Measurements from ENCODE around the gene STAC.
"Not testable (repeated sequence)": the region's sequence is repeated elsewhere in the genome, so short reads cannot be mapped to it uniquely, and the experiment has no call there.

Gene STAC

GRCh38 chr3:36476286-36476942 is 96.1 kb downstream of the STAC start:
- no peak for DNase-seq (ENCODE audit: extremely low read depth in 1 of 2, low read depth in 1 of 2)

DNA sequence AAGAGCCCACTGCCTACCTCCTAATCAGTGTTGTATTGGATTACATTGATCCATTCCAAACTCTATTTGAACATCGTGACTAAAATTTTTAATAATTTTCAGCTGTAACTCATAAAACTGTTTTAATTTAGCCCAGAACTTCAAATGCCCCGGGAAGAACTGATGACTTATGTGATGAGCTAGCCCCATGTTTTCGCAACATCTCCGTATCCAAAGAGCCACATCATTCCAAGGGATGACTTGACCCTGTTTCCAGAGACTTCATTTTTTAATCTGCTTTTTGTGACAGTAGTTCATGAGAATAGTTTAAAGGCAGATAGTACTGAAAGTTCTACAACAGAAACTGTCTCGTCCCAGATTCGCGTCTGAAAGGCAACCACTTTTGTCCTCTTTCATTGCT is 97.4 kb downstream of the STAC start:
- no peak for DNase-seq (ENCODE audit: extremely low read depth in 1 of 2, low read depth in 1 of 2)

DNA sequence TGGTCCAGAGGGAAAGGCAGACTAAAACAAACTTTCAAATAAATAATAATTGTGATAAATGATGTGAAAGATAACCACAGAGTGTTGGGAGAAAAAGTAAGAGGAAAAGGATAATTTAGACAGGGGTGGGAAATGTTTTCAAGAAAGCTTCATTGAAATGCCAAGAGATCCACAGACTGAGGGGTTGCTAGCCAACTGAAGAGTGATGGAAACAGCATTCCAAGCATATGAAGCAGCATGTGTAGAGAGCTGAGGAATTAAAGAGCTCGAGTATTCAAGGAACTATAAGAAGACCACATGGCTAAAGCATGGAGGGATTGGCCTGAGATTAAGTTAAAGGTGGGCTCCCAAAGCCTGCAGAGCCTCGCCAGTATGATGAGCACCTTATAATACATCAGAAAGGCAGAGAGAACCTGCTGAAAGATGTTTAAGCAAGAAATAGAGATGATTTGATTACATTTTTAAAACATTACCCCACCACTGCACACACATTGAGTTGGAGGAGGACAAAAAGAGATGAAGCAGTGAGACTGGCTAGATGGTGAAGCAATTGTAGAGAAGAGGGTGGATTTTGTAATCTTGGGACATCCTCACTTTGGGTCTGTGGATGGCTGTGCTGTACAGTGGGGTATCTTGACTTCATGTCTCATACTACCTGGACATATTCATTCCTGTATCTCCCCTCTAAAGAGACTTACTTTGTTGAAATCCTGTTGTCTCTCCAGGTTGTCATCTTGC is 100.8 kb downstream of the STAC start:
- DNase-seq (ENCODE audit: extremely low read depth in 1 of 2, low read depth in 1 of 2) = no peak

DNA sequence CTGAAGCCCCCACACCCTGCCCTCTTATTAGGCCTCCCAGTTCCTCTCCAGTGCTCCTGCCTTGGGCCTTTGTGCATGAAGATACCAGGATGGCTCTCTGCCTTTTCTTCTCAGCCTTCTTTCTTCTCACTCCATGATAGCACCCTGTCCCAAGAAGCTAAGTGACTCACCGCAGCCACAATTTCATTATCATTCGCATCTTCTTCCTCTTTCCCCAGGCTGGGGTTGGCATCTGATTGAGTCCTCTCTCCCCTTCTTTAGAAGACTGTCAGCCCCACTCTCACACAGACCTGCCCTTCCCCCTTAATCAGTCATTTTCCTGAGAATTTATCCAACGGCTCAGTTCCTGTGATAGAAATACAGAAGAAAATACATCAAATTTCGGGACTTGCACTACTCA is 102.0 kb downstream of the STAC start:
- DNase-seq (ENCODE audit: extremely low read depth in 1 of 2, low read depth in 1 of 2) = no peak

DNA sequence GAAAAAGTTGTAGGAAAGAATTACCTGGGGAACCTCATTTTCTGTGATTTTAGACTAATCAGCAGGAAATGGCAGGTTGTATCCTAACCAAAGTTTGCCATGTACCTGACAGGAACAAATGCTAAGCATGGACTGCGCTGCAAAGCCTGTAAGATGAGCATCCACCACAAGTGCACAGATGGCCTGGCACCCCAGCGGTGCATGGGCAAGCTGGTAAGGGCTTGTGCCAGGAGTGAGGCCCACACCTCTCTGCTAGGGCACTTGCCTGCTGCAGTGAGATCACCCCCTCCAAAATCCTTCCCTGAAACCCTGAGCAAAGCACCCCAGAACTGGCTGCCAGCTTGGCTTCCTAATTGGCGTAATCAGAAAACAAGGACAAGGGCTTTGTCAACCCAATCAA is 102.6 kb downstream of the STAC start:
- DNase-seq (ENCODE audit: extremely low read depth in 1 of 2, low read depth in 1 of 2) = no peak

DNA sequence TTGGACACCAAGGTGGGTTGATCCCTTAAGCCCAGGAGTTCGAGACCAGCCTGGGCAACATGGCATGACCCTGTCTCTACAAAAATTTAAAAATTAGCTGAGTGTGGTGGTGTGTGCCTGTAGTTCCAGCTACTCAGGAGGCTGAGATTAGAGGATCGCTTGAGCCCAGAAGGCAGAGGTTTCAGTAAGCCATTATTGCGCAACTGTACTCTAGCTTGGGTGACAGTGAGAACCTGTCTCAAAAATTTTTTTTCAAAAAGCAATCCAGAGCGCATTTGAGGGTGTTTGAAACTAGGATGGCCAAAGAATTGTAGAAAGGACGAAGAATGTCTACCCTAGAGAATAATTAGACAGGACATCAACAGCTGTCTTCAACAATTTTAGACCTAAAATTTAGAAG is 103.4 kb downstream of the STAC start:
- DNase-seq (ENCODE audit: extremely low read depth in 1 of 2, low read depth in 1 of 2) = no peak

- no peak for DNase-seq (ENCODE audit: extremely low read depth in 1 of 2, low read depth in 1 of 2)
These were observed 104.1 kb downstream of the STAC start for GRCh38 chr3:36484386-36484785.

DNA sequence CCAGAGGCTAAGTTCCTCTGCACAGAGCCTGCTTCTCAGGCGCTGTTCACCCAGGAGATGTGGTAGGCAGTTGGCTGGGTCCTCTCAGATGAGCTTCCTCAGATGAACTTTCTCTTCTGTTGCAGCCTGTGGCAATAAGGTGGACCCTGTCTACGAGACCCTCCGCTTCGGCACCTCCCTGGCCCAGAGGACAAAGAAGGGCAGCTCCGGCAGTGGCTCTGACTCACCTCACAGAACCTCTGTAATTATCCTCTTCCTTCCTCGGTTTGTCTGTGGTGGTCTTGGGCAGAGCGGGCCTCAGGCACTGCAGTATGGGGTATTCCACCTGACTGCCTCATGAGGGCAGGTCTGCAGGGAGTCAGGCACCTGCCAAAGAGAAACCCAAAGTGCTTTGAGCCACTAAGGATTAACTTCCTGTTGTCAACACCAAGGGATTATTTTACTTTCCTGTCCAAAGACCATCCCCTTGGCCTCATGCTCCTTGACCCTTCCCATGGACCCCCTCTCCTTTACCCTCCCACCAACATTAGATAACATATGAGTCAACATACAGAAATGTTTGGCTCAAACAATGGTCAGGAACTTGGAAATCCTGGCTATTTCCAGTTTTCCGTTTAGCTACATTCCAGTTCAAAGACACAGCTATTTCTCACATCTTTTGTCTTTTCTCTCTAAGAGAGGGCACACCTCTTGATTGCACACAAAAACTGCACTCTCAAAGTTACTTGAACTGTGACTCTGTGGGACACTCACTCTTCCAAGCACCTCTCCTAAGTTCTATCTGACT is 105.9 kb downstream of the STAC start:
- no peak for DNase-seq (ENCODE audit: extremely low read depth in 1 of 2, low read depth in 1 of 2)

- no peak for DNase-seq (ENCODE audit: extremely low read depth in 1 of 2, low read depth in 1 of 2)
These were observed 107.3 kb downstream of the STAC start for GRCh38 chr3:36487616-36488015.

DNA sequence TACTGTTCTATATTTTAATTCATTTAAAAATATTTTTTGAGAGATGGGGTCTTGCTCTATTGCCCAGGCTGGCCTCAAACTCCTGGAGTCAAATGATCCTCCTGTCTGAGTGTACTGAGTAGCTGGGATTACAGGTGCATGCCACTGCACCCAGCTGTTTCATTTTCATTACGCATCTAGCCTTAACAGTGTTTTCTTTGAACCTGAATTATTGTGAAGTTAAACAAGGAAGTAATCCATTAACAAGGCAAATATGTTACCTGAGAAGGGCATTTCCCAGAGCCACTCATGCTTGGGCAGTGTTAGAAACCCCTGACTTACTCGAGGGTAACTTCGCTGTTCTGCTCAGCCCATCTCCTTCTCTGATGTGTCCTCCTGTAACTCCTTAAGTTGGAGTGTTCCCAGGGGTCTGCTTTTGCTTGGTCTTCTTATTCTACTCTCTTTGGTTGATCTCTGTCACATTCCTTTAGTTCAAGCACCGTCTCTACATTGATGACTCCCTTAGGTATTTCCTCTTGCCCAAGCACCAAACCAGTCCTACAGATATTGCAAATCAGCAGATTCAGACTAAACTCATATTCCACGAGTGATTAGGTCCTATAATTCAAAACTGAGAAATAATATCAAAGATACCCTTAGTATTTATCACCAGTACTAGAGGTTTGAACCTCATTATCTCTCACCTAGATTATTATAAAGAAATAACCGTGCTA is 107.9 kb downstream of the STAC start:
- no peak for DNase-seq (ENCODE audit: extremely low read depth in 1 of 2, low read depth in 1 of 2)

- DNase-seq (ENCODE audit: extremely low read depth in 1 of 2, low read depth in 1 of 2) = no peak
These were observed 108.8 kb downstream of the STAC start for GRCh38 chr3:36489101-36489500.

- no peak for DNase-seq (ENCODE audit: extremely low read depth in 1 of 2, low read depth in 1 of 2)
These were observed 109.5 kb downstream of the STAC start for GRCh38 chr3:36489679-36490425.

GRCh38 chr3:36493051-36493450 is 112.7 kb downstream of the STAC start:
- no peak for DNase-seq (ENCODE audit: extremely low read depth in 1 of 2, low read depth in 1 of 2)

- no peak for DNase-seq (ENCODE audit: extremely low read depth in 1 of 2, low read depth in 1 of 2)
These were observed 114.3 kb downstream of the STAC start for GRCh38 chr3:36494461-36495109.

DNA sequence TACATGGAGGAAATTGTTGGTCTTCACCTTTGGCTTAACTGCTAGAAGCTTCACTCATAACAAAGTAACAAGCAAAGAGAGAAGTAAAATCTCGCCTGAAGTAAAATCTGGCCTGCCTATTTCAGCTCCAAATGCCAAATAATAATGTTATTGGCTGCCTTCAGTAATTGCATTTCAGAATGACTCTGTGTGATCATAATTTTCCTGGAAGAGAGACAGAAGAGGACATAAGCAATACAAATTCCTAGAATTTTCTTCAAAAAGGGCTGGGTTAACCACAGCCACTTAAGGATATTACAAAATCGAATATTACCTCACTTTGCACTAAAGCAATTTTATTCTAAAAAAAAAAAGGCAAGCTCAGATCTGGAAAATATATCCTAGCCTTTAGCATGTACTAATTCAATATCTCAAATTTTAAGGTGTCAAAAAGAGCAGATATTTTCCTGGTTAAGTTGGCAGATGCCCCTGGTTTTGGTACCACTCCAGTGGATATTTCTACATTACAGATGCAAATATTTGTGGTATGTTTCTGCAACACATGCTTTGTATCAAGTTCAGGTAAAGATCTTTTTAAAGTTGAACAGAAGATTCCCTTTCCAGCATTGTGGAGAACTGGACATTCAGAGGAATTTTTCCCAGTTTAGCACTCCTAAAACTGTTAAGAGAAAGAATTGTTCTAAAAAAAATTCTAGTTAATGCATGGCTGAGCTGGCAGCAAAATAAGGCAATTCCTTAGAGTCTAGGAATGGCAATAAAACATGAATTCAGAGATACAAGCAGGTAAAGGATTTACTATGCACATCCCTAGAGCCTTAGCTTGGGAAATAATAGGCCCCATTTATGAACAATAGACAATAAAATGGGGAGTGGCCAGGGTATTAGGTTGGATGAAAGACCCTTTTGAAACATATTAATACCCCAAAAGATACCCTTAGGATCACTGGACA is 116.7 kb downstream of the STAC start:
- DNase-seq (ENCODE audit: extremely low read depth in 1 of 2, low read depth in 1 of 2) = no peak

- not testable (repeated sequence) for DNase-seq (ENCODE audit: extremely low read depth in 1 of 2, low read depth in 1 of 2)
These were observed 119.7 kb downstream of the STAC start for GRCh38 chr3:36500053-36500452.

- no peak for DNase-seq (ENCODE audit: extremely low read depth in 1 of 2, low read depth in 1 of 2)
These were observed 121.3 kb downstream of the STAC start for GRCh38 chr3:36501616-36502015.

GRCh38 chr3:36505393-36505792 is 125.1 kb downstream of the STAC start:
- no peak for DNase-seq (ENCODE audit: extremely low read depth in 1 of 2, low read depth in 1 of 2)

Data from activated CD8-positive, alpha-beta memory T cell treated with anti-CD3 and anti-CD28 coated beads for 1 hour (primary cell).